ENCODE results near the gene ZNF207.

DNA sequence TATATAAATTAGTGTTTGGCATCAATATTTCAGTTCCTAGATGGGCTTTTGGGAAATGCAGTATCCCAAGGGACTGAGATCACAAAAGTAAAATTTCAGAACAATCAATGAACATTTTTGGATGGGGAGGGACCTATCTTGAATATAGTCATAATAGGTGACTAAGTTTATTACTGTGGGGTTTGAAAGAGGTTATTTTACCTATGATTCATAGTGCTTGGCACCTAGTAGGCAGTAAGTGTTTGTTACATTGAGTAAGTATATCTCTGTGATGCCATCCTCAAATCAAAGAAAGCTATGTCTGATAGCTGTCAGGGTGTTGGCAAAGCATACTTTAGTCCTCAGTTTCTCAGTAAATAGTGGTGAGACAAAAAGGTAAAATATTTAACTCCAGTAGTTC lies 36.9 kb downstream of the ZNF207 start:
- TF ChIP-seq, protein P1, sequence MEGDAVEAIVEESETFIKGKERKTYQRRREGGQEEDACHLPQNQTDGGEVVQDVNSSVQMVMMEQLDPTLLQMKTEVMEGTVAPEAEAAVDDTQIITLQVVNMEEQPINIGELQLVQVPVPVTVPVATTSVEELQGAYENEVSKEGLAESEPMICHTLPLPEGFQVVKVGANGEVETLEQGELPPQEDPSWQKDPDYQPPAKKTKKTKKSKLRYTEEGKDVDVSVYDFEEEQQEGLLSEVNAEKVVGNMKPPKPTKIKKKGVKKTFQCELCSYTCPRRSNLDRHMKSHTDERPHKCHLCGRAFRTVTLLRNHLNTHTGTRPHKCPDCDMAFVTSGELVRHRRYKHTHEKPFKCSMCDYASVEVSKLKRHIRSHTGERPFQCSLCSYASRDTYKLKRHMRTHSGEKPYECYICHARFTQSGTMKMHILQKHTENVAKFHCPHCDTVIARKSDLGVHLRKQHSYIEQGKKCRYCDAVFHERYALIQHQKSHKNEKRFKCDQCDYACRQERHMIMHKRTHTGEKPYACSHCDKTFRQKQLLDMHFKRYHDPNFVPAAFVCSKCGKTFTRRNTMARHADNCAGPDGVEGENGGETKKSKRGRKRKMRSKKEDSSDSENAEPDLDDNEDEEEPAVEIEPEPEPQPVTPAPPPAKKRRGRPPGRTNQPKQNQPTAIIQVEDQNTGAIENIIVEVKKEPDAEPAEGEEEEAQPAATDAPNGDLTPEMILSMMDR (IDR thresholded peaks at IDR 0.05), result no peak
- TF ChIP-seq POLR2AphosphoS5 (IDR thresholded peaks at IDR 0.05) (no peak), POLR2A (IDR thresholded peaks at IDR 0.05) (no peak)

Data from gastroesophageal sphincter (tissue), 3 donors.